Neural cell (in vitro differentiated cells): Measurements from ENCODE around the gene CAPN10. TPM values are rescaled to one million over a fixed set of nuclear protein-coding genes. Genes with fewer than 3 reads are reported as not detected.

Experiments used
- H2AFZ ChIP-seq: fragments of 200-600, 300-800 bp; sonication (generic), shearing (Covaris generic); 2 replicates; pipeline ENCODE4 v1.6.0; 2014; ENCODE audit warnings: low read depth, mild to moderate bottlenecking, antibody characterized with exemption, low read length, moderate library complexity
- H3F3A ChIP-seq: fragments of 200-600 bp; shearing (Covaris generic); 2 replicates; pipeline ENCODE4 v1.6.1; 2016; ENCODE audit warnings: mild to moderate bottlenecking, moderate library complexity, mixed read lengths, antibody characterized with exemption, low read length; ENCODE audit not compliant: insufficient read depth, poor library complexity, severe bottlenecking
- H3K27ac ChIP-seq: fragments of 200-600, 300-800 bp; sonication (generic), shearing (Covaris generic); 2 replicates; pipeline ENCODE4 v1.5.1; 2014; ENCODE audit warnings: mild to moderate bottlenecking, low read length, moderate library complexity
- H3K27me3 ChIP-seq: fragments of 300-800, 200-600 bp; sonication (generic), shearing (Covaris generic); 2 replicates; pipeline ENCODE4 v1.6.0; 2014; ENCODE audit warnings: mild to moderate bottlenecking, low read depth, low read length, moderate library complexity; ENCODE audit not compliant: insufficient read depth
- H3K36me3 ChIP-seq: fragments of 300-800, 200-600 bp; sonication (generic), shearing (Covaris generic); 2 replicates; pipeline ENCODE4 v1.5.1; 2014; ENCODE audit warnings: mild to moderate bottlenecking, antibody characterized with exemption, low read length, moderate library complexity; ENCODE audit not compliant: insufficient read depth
- H3K4me2 ChIP-seq: fragments of 300-800, 200-600 bp; sonication (generic), shearing (Covaris generic); 2 replicates; pipeline ENCODE4 v1.6.0; 2014; ENCODE audit warnings: mild to moderate bottlenecking, low read length
- H3K4me3 ChIP-seq: fragments of 300-800, 200-600 bp; sonication (generic), shearing (Covaris generic); 2 replicates; pipeline ENCODE4 v1.5.1; 2014; ENCODE audit warnings: mild to moderate bottlenecking, low read length, moderate library complexity
- H3K79me2 ChIP-seq: fragments of 200-600 bp; shearing (Covaris generic); replicated peaks from 2 replicates; pipeline ENCODE4 v1.6.0; 2014; ENCODE audit warnings: mild to moderate bottlenecking, low read length, moderate library complexity; ENCODE audit not compliant: insufficient read depth
- H3K9ac ChIP-seq: fragments of 300-800, 200-600 bp; sonication (generic), shearing (Covaris generic); 2 replicates; pipeline ENCODE4 v1.6.1; 2016; ENCODE audit warnings: mild to moderate bottlenecking, low read length, mixed read lengths
- H3K9me2 ChIP-seq: fragments of 200-600 bp; shearing (Covaris generic); 2 replicates; pipeline ENCODE4 v1.6.1; 2016; ENCODE audit warnings: mild to moderate bottlenecking, low read length, mixed read lengths; ENCODE audit not compliant: insufficient read depth
- H3K9me3 ChIP-seq: fragments of 200-600, 300-800 bp; sonication (generic), shearing (Covaris generic); 2 replicates; pipeline ENCODE4 v1.6.1; 2016; ENCODE audit warnings: mild to moderate bottlenecking, mixed run types, low read length, moderate library complexity, mixed read lengths
- H4K20me1 ChIP-seq: fragments of 200-600 bp; shearing (Covaris generic); 2 replicates; pipeline ENCODE4 v1.6.1; 2016; ENCODE audit warnings: mild to moderate bottlenecking, mixed run types; ENCODE audit not compliant: insufficient read depth
- CTCF ChIP-seq: fragments of 450-650 bp; IDR thresholded peaks from 2 replicates; pipeline ENCODE4 v1.5.1; 2014; ENCODE audit warnings: antibody characterized with exemption, mild to moderate bottlenecking, moderate library complexity; ENCODE audit not compliant: poor library complexity, severe bottlenecking
- EP300 ChIP-seq: fragments of 450-650 bp; conservative IDR thresholded peaks from 2 replicates; pipeline ENCODE4 v1.6.1; 2014; ENCODE audit warnings: antibody characterized with exemption, mild to moderate bottlenecking, moderate library complexity; ENCODE audit not compliant: poor library complexity, severe bottlenecking
- MXI1 ChIP-seq: fragments of 450-650 bp; conservative IDR thresholded peaks from 2 replicates; pipeline ENCODE4 v1.6.1; 2014; ENCODE audit warnings: antibody characterized with exemption, mild to moderate bottlenecking; ENCODE audit not compliant: poor library complexity, severe bottlenecking
- POLR2AphosphoS5 ChIP-seq: IDR thresholded peaks from 2 replicates; pipeline ENCODE4 v1.6.1; 2012
- TAF1 ChIP-seq: IDR thresholded peaks from 2 replicates; pipeline ENCODE4 v1.6.1; 2012; ENCODE audit warnings: low read depth
- polyA plus RNA-seq: library from polyadenylated mRNA; depleted of rRNA; stranded (reverse); fragments of >200 nt; gene quantifications from 2 replicates; pipeline ENCODE4 v1.2.3, GENCODE V29; 2014

The CAPN10 gene
- polyA plus RNA-seq, 1 donor from 2014 or later = 120 TPM

GRCh38 chr2:240565333-240566202 is 21.0 kb upstream of the CAPN10 start:
- H2AFZ ChIP-seq = no peak overlapping the region
- peaks cover 3% of the 10 kb centered on the region for H3F3A ChIP-seq
- H3K27ac ChIP-seq = no peak overlapping the region
- no peaks in the 10 kb centered on the region for H3K27me3 ChIP-seq
- H3K79me2 ChIP-seq = peaks cover 6% of the 10 kb centered on the region
- H3K4me3 ChIP-seq = no peak overlapping the region
- H3K4me2 ChIP-seq = no peak overlapping the region
- H3K36me3 ChIP-seq = no peaks in the 10 kb centered on the region
- H3K9me3 ChIP-seq = no peaks in the 10 kb centered on the region
- TF ChIP-seq TAF1 = no peak
- H3K9me2 ChIP-seq = no peaks in the 10 kb centered on the region
- no peaks in the 10 kb centered on the region for H4K20me1 ChIP-seq
- H3K9ac ChIP-seq = no peak overlapping the region

GRCh38 chr2:240566203-240567136 is 20.1 kb upstream of the CAPN10 start:
- H3K9me2 ChIP-seq = no peaks in the 10 kb centered on the region
- no peaks in the 10 kb centered on the region for H3K36me3 ChIP-seq
- H3K4me3 ChIP-seq = peak overlapping the region; percentile 91
- TF ChIP-seq CTCF = peak; percentile 60
- TF ChIP-seq MXI1 = no peak
- H3K27me3 ChIP-seq = no peaks in the 10 kb centered on the region
- peaks cover 3% of the 10 kb centered on the region for H3F3A ChIP-seq
- H3K4me2 ChIP-seq = no peak overlapping the region
- H4K20me1 ChIP-seq = no peaks in the 10 kb centered on the region
- no peak overlapping the region for H3K9ac ChIP-seq
- H3K79me2 ChIP-seq = peaks cover 6% of the 10 kb centered on the region
- H3K9me3 ChIP-seq = no peaks in the 10 kb centered on the region
- no peak overlapping the region for H3K27ac ChIP-seq
- no peak overlapping the region for H2AFZ ChIP-seq

GRCh38 chr2:240567137-240567871 is 19.2 kb upstream of the CAPN10 start:
- H3K9me2 ChIP-seq = no peaks in the 10 kb centered on the region
- H3K27ac ChIP-seq = peak overlapping the region; percentile 58
- H3K79me2 ChIP-seq = peaks cover 6% of the 10 kb centered on the region
- H3K4me2 ChIP-seq = peak overlapping the region; percentile 78
- peak overlapping the region; percentile 91 for H3K4me3 ChIP-seq
- H3K9ac ChIP-seq = peak overlapping the region; percentile 74
- no peak overlapping the region for H2AFZ ChIP-seq
- H4K20me1 ChIP-seq = no peaks in the 10 kb centered on the region
- H3F3A ChIP-seq = peaks cover 3% of the 10 kb centered on the region
- no peaks in the 10 kb centered on the region for H3K9me3 ChIP-seq
- no peak for TF ChIP-seq POLR2AphosphoS5
- TF ChIP-seq EP300 = no peak
- H3K36me3 ChIP-seq = no peaks in the 10 kb centered on the region
- no peaks in the 10 kb centered on the region for H3K27me3 ChIP-seq
